Stimulated activated CD8-positive, alpha-beta memory T cell treated with anti-CD3 and anti-CD28 coated beads, Interleukin-2, amount 100 ng/mL, for 1 hour (primary cell): ENCODE results near the gene THBS2.

ENCODE experiments used
- DNase-seq, 2 donors: peaks; one replicate each; pipeline ENCODE4 v3.0.0-alpha.2; 2020; ENCODE audit warnings: low read depth in 2 of 2

The THBS2 gene

DNA sequence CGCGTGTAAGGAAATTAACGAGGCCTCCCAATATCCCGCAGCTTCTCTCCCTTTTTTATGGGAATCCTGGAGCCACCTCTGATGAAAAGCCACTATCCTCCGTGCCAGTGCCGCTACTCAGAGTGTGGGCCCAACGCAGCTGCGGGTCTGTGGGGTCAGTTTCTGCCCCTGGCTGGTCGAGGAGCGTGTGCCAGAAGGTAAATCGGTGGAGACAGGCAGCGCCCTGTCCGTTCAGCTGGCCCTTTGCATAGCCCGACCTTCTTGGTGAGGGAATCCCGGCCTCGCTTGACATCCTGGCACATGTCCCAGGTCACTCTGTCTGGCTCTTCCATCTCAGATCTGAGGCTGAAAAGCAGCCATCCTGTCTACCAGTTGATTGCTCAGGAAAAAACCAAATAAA lies 4.6 kb downstream of the THBS2 start:
- DNase-seq, result no peak

DNA sequence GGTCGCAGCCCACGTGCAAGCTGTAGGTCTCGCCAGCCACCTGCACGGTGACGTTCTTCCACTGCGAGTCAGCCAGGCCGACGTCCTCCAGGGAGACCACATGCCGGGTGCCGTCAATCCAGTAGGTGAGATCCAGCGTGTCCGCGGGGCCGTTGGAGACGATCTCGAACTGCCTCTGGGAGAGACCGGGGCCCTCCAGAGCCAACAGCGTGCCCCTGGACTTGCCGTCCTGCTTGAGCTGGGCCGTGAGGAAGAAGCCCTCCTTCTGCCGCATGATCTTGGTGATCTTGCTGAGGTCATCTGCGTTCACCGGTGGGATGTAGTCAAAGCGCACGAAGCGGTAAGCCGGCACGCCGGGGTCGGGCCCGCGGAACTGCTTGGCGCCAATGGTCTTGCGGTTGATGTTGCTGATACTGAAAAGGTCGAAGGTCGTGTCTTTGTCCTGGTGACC lies 5.1 kb downstream of the THBS2 start:
- DNase-seq, result no peak

GRCh38 chr6:169247991-169248390 lies 5.7 kb downstream of the THBS2 start:
- DNase-seq, result no peak

DNA sequence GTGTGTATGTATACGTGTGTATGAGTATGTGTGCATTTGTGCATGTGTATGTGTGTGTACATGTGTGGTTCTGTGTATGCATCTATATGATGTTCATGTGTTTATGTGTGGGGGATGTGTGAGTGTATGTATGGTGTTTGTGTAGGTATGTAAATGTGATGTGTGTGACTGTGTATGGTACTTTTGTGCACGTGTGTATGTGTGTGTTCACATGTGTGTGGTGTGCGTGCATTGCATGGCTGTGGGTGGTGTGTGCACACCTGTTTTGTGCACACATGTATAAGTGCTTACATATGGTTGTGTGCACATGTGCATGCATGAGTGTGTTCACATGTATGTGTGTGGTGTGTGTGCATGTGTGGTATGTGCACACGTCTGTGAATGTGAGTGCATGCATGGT lies 6.2 kb downstream of the THBS2 start:
- no peak for DNase-seq

DNA sequence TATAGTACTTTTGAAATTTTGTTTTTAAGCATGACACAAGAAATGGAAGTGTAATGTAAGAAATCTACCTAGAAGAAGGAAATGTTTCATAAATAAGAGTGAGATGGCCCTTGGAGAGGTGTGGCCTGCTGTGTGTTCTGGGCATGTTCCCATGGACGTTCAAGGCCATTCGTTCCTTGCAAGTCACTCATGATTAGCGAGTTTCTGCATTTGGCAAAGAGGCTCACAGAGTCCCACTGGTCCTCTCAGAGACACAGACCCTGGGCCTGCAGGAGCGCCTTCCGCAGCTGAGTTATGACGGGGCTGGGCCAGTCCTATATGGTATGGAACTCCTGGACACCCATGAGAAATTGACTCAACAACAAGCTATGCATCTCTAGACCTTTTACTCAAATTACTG lies 7.2 kb downstream of the THBS2 start:
- DNase-seq, result no peak

DNA sequence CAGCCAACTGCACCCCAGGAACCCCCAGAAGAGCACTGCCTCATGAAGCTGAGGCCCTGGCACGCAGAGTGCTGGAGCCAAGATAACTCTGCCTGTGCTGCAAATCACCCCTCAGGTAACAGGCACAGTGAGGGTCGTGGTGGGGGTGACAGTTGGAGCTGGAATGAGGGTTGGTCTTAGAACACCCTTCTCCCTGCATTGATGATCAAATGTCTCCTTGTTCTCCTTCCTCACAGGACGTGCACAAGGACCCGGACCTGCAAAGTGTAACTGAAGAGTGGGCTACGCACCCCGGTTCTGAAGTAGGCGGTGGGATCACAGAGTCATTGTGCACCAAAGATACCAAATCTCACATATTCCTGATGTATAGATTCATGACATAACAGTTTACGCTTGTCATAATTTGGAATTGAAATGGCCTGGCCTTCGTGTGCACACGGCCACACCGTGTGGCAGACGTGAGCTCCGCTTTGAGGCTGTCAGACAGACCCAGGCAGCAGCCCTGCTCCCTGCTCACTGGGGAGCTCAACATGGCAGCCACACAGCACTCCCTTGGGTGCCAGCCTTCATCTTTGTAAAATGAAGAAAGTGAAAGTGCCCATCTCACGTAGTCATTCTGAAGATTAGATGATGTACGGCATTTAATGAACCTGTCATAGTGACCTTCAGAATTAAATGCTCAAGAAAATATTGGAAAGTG lies 8.8 kb downstream of the THBS2 start:
- DNase-seq, result no peak

DNA sequence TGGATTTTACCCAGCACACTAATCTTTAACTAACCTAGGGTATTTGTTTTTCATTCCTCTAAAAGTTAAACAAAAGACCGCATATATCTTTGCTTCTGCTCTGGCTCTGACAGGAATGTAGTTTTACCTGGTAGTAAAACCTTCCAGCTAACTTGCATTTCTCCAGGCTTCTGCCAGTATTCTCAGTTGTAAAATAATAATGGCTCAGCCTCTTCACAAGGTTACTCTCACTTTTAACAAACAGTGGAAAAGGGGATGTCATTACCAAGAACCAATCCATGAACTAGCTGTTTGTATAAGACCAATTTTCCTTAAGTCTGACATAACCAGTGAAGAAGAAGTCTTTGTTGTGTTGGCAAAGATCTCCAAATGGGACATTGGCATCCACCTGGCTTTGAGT lies 10.0 kb downstream of the THBS2 start:
- DNase-seq, result no peak

GRCh38 chr6:169243186-169243585 lies 10.5 kb downstream of the THBS2 start:
- no peak for DNase-seq

- no peak for DNase-seq
These were observed 11.8 kb downstream of the THBS2 start for GRCh38 chr6:169241688-169242350.

DNA sequence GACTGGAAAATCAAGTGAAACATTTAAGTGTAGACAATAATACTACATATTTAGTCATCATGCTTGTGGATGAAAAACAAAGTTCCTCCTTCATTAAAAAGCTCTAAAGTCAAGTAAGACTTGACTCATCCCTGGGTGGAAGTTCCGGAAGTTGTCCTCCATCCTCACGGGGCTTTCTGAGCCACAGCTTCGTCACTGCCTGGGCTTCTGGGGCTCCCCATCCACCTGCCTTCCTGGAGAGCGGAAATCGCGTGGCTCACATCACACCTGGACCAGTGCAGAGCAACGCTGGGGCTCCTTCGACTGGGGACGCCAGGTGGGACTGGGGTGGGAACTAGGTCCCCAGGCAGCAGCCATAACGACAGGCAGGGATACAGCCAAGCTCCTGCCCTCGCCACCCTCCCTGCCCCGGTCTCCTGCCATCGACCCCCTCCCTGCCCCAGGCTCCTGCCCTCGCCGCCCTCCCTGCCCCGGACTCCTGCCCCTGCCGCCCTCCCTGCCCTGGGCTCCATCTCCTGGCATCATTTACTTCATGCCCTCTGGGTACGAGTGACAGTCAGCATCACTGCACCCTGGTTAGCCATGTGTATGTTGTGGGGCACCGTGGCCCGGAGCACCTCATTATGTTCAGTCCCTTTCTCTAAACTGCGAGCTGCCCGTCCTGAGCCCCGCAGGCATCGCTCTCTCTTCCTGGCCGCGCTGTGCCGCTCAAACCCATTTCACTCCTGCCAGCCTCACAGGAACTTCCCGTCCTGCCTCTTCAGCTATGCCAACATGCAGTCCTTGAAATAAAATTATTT lies 12.9 kb downstream of the THBS2 start:
- DNase-seq, result no peak

GRCh38 chr6:169240125-169240524 lies 13.5 kb downstream of the THBS2 start:
- DNase-seq, result no peak

DNA sequence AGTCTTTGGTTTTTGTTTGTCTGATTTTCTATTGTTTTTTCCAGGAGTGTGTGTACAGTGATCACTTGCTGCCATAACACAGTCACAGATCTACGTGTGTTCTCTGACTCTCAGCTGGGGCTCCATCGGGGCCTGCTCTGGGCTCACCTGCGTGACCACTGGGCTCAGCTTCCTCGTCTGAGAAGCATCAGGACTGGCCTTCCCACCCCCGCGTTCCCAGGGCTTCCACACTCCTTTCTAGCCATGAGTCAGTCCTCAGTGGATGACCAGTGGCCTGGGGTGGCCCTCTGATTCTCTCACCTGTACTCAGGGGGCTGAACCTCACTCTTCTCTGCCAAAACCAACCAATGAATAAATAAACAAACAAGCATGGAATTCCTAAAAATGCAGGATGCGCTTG lies 14.5 kb downstream of the THBS2 start:
- no peak for DNase-seq

DNA sequence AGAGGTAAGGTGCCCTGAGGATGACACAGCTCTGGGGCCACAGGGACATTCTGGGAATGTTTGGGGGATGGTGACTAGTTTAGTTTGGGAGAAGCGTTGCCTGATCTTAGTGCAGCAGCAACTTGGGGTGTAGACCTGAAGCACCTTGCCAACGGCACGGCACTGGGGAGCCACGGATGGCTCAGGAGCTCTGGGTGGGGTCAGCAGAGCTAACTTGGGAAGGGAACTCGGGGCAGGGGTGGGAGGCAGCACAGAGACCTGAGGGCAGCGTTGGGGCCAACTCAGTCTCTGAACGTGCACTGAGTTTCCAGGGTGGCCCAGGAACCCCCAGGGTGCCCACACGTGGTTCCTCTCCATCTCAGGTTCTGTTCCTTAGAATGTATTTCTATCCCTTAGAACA lies 14.9 kb downstream of the THBS2 start:
- no peak for DNase-seq

DNA sequence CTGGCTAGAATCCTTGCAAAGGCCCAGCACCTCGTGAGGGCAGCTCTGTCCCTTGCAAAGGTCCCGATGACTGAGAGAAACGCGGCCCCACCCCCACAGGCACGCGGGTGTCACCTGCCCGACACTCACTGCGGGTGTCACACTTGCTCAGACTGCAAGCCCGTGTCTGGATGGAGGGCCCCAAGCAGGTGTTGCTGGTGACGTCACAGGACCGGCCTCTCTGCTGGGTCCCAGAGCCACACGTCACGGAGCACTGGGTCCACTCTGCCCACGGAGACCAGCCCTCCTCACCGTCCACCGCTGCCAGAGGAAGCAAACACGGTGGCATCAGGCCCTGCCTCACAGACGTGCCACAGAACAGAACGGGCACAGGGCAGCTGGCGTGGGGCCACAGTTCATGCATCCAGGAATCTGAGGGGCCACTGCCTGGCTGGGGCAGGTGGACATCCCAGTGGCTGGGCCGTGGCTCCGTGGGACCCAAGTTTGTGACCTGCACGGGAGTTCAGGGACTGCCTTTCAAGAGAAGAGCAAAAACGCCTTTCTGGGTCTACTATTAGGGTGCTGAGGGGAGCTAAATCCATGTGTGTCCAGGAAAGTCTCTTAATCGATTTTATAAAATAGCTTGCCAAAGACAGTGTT lies 16.0 kb downstream of the THBS2 start:
- DNase-seq, result no peak

DNA sequence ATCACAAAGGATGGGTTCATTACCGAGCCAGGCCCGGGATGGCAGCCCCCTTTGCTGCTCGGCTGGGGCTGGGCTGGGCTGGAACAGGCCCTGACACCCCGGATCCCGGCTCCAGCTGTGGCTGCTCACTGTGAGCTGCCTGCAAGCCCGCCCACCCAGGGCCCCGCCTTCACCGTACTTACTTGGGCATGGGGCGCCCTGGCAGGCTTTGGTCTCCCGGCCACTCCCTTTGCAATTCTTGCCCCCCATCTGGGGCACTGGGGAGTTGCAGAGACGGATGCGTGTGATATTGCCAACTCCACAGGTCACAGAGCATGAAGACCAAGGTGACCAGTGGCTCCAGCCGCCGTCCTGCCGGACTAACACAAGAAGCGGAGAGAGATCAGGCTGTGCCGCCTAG lies 16.7 kb downstream of the THBS2 start:
- DNase-seq, result no peak

- no peak for DNase-seq
These were observed 17.1 kb downstream of the THBS2 start for GRCh38 chr6:169236545-169236944.

GRCh38 chr6:169235286-169235685 lies 18.4 kb downstream of the THBS2 start:
- DNase-seq, result no peak

DNA sequence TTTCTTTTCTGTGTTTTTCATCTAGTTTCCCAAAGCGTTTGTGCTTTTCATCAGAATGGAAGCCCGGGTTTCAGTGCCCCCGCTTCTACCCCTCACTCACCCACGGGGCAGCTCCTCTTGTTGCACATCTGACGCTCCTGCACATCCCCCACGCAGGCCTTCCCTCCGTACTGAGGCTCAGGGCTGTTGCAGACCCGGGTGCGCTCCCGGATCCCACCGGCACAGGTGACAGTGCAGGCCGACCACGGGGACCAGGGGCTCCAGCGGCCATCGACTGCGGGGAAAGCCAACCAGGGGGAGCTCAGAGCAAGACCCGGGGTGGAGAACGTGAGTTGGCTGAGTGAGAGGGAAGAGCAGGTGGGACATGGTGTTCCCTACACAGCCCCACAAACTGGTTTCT lies 19.0 kb downstream of the THBS2 start:
- DNase-seq, result no peak

DNA sequence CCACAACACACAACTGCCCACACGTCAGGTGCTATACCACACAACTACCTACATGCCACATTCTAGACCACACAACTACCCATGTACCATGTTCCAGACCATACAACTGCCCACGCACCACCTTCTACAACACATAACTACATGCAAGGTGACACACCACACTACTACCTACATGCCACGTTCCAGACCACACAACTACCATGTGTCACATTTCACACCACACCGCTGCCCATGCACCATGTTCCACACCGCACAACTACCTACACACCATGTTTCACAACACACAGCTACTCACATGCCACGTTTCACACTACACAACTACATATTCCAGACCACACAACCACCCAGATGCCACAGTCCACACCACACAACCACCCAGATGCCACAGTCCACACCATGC lies 19.8 kb downstream of the THBS2 start:
- no peak for DNase-seq

- DNase-seq, result no peak
These were observed 20.5 kb downstream of the THBS2 start for GRCh38 chr6:169233181-169233580.

DNA sequence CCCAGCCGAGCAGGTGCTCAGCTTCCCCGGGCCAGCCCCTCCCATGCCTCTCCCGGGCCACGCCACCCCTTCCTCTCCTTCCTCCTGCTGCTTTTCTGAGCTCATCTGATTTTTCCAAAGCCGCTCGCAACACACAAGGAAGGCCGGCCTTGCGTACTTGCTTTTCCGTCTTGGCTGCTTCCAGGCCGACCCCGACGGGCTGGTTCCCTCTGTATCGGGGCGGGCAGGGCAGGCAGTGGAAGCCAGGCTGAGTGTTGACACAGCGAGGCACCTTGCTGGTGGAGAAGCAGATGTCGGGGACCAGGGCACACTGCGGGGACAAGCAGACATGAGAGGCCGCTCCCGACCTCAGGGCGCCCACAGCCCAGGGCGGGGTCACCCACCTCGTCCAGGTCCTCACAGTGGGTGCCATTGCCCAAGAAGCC lies 21.1 kb downstream of the THBS2 start:
- DNase-seq, result no peak

- DNase-seq, result no peak
These were observed 21.7 kb downstream of the THBS2 start for GRCh38 chr6:169231790-169232506.
